Measurements from ENCODE around the gene PHF20. TPM values are rescaled to one million over a fixed set of nuclear protein-coding genes. Genes with fewer than 3 reads are reported as not detected.

The PHF20 gene
- total and polyA plus RNA-seq, 2 donors (not counting 3 experiments of a cell fraction or from before 2014, with no cell fraction given), result 25.0 to 45.8 TPM

GRCh38 chr20:35972462-35972861, 200.6 kb downstream of the PHF20 start:
- CTCF ChIA-PET, result interaction anchor here (0.6 to 2.1 kb wide), 4 partner anchors 13 to 166 kb away, joined by 3 to 7 read pairs (median 4); partner anchors contain the start of gene SCAND1
- Histone ChIP-seq H3K9me1 (replicated peaks; ENCODE audit: control insufficient read depth, extremely low read depth, insufficient read depth, low read length) (no peaks in the 10 kb centered on the region), H3K27ac (ENCODE audit: insufficient read depth, low read depth, low read length) (no peak overlapping the region), H3K4me1 (ENCODE audit: control insufficient read depth, extremely low read depth, insufficient read depth, low read length) (no peaks in the 10 kb centered on the region), H3K27me3 (ENCODE audit: control insufficient read depth in 2 of 2, insufficient read depth in 2 of 2, low read length in 2 of 2) (peaks cover 2 to 3% of the 10 kb centered on the region in 2 experiments), H4K20me1 (replicated peaks; ENCODE audit: control insufficient read depth, extremely low read depth, insufficient read depth, low read length) (no peaks in the 10 kb centered on the region), H3K9ac (replicated peaks; ENCODE audit: extremely low read depth, insufficient read depth, low read length) (no peak overlapping the region), H3K36me3 (ENCODE audit: control insufficient read depth in 2 of 2, extremely low read depth in 1 of 2, insufficient read depth in 2 of 2, low read length in 2 of 2) (no peaks in the 10 kb centered on the region), H3K4me3 (replicated peaks in 1 of 3; ENCODE audit: insufficient read depth in 1 of 3, low read depth in 1 of 3, low read length in 3 of 3) (no peak overlapping the region), H3K79me2 (ENCODE audit: control insufficient read depth, insufficient read depth, low read length) (no peaks in the 10 kb centered on the region), H3K9me3 (replicated peaks; ENCODE audit: control insufficient read depth, insufficient read depth, low read length) (no peaks in the 10 kb centered on the region), H2AFZ (ENCODE audit: low read depth, low read length) (no peak overlapping the region), H3K4me2 (ENCODE audit: insufficient read depth, low read length) (no peak overlapping the region)
- DNase-seq (ENCODE audit: low read depth, low spot score) (no peak), FAIRE-seq (no peak)
- intact Hi-C loops (cut with micrococcal nuclease) (no loop called here), dilution Hi-C loops (cut with MboI; ENCODE audit: extremely low pct_ligation_motif_present, low sequenced_read_pairs) (no loop called here)
- TF ChIP-seq EZH2 (IDR thresholded peaks at IDR 0.05; ENCODE audit: borderline replicate concordance, low read depth, low read length, severe bottlenecking), result no peak
- no peak for TF ChIP-seq MYC (IDR thresholded peaks at IDR 0.05; ENCODE audit: low read depth, low read length)
- BruUV-seq (replicated peaks), result no TSS peak
- POLR2A ChIA-PET, result interaction anchor here (0.6 kb wide), 1 partner anchor 380 kb away, joined by 5 read pairs; no protein-coding TSS in a partner anchor

GRCh38 chr20:35974256-35974655, 202.4 kb downstream of the PHF20 start:
- TF ChIP-seq MYC (IDR thresholded peaks at IDR 0.05; ENCODE audit: low read depth, low read length) (no peak), POLR2AphosphoS5 (IDR thresholded peaks at IDR 0.05; ENCODE audit: insufficient read depth, low read depth, low read length) (no peak), FOS (IDR thresholded peaks at IDR 0.05; ENCODE audit: borderline replicate concordance, insufficient read depth, low read length) (no peak), JUN (IDR thresholded peaks at IDR 0.05; ENCODE audit: borderline replicate concordance, insufficient read depth, insufficient read length, low read depth) (no peak), MAX (IDR thresholded peaks at IDR 0.05; ENCODE audit: insufficient read depth, insufficient read length) (no peak), GATA2 (IDR thresholded peaks at IDR 0.05; ENCODE audit: insufficient read depth, insufficient read length, low read depth, low read length) (no peak)
- dilution Hi-C loops (cut with MboI; ENCODE audit: extremely low pct_ligation_motif_present, low sequenced_read_pairs), result no loop called here
- FAIRE-seq, result no peak

More at GRCh38 chr20:35974256-35974655, 202.4 kb downstream of the PHF20 start:
- Histone ChIP-seq H3K9ac (replicated peaks; ENCODE audit: extremely low read depth, insufficient read depth, low read length) (no peak overlapping the region), H3K4me3 (replicated peaks in 1 of 3; ENCODE audit: insufficient read depth in 1 of 3, low read depth in 1 of 3, low read length in 3 of 3) (no peak overlapping the region), H3K27me3 (ENCODE audit: control insufficient read depth in 2 of 2, insufficient read depth in 2 of 2, low read length in 2 of 2) (no peaks in the 10 kb centered on the region), H3K4me2 (ENCODE audit: insufficient read depth, low read length) (no peak overlapping the region), H2AFZ (ENCODE audit: low read depth, low read length) (no peak overlapping the region), H3K9me1 (replicated peaks; ENCODE audit: control insufficient read depth, extremely low read depth, insufficient read depth, low read length) (no peaks in the 10 kb centered on the region), H3K79me2 (ENCODE audit: control insufficient read depth, insufficient read depth, low read length) (no peaks in the 10 kb centered on the region), H3K36me3 (ENCODE audit: control insufficient read depth in 2 of 2, extremely low read depth in 1 of 2, insufficient read depth in 2 of 2, low read length in 2 of 2) (no peaks in the 10 kb centered on the region), H3K4me1 (ENCODE audit: control insufficient read depth, extremely low read depth, insufficient read depth, low read length) (no peaks in the 10 kb centered on the region), H3K27ac (ENCODE audit: insufficient read depth, low read depth, low read length) (no peak overlapping the region), H4K20me1 (replicated peaks; ENCODE audit: control insufficient read depth, extremely low read depth, insufficient read depth, low read length) (no peaks in the 10 kb centered on the region), H3K9me3 (replicated peaks; ENCODE audit: control insufficient read depth, insufficient read depth, low read length) (no peaks in the 10 kb centered on the region)
- ChIA-PET CTCF (interaction anchor here (0.7 to 1.6 kb wide), 4 partner anchors 11 to 164 kb away, joined by 3 read pairs; partner anchors contain the start of gene SCAND1), POLR2A (no interaction called here)
- DNase-seq (ENCODE audit: low read depth, low spot score), result no peak
- intact Hi-C loops (cut with micrococcal nuclease), result no loop called here
- BruUV-seq (replicated peaks), result no TSS peak
